Hematopoietic multipotent progenitor cell treated with erythropoietin and hydrocortisone succinate and interleukin-3 and kit ligand, for 15 days (in vitro differentiated cells): ENCODE data around the gene VCX3A.
"Not testable (repeated sequence)": the region's sequence is repeated elsewhere in the genome, so short reads cannot be mapped to it uniquely, and the experiment has no call there.

Source experiments
- DNase-seq: peaks from one replicate; pipeline ENCODE4 v3.0.0-alpha.2; 2015; ENCODE audit warnings: low spot score

The VCX3A gene

GRCh38 chrX:6535018-6535417 is at the start of gene VCX3A:
VCX3A (minus strand) TSS chrX:6535118; CDS start chrX:6534497, 621 bp downstream.
- DNase-seq, result not testable (repeated sequence)

GRCh38 chrX:6574762-6575161 is 39.8 kb upstream of the VCX3A start:
- no peak for DNase-seq

GRCh38 chrX:6568031-6568430 is 33.1 kb upstream of the VCX3A start:
- DNase-seq, result no peak

- no peak for DNase-seq
These were observed 24.1 kb upstream of the VCX3A start for GRCh38 chrX:6558979-6559378.

GRCh38 chrX:6557690-6558089 is 22.8 kb upstream of the VCX3A start:
- no peak for DNase-seq

GRCh38 chrX:6550999-6551398 is 16.1 kb upstream of the VCX3A start:
- no peak for DNase-seq

- DNase-seq, result no peak
These were observed 10.8 kb upstream of the VCX3A start for GRCh38 chrX:6545712-6546111.

- DNase-seq, result no peak
These were observed 8.3 kb downstream of the VCX3A start for GRCh38 chrX:6526564-6527136.

- DNase-seq, result no peak
These were observed 17.5 kb downstream of the VCX3A start for GRCh38 chrX:6517376-6517775.

GRCh38 chrX:6506444-6506843 is 28.5 kb downstream of the VCX3A start:
- no peak for DNase-seq

- no peak for DNase-seq
These were observed 29.0 kb downstream of the VCX3A start for GRCh38 chrX:6505960-6506359.

GRCh38 chrX:6500719-6501118 is 34.2 kb downstream of the VCX3A start:
- DNase-seq, result no peak

- DNase-seq, result no peak
These were observed 36.6 kb downstream of the VCX3A start for GRCh38 chrX:6498324-6498723.
